Activated naive CD8-positive, alpha-beta T cell (primary cell): ENCODE results near the gene CD109.

Experiments used
- H3K27ac Mint-ChIP-seq: one replicate; pipeline ENCODE4 v1.8.0; 2021; ENCODE audit warnings: mixed read lengths
- H3K27me3 Mint-ChIP-seq: one replicate; pipeline ENCODE4 v1.8.0; 2021; ENCODE audit warnings: mixed read lengths
- H3K36me3 Mint-ChIP-seq: one replicate; pipeline ENCODE4 v1.8.0; 2021; ENCODE audit warnings: mixed read lengths
- H3K4me1 Mint-ChIP-seq: one replicate; pipeline ENCODE4 v1.8.0; 2021; ENCODE audit warnings: low read depth, mixed read lengths
- H3K4me3 Mint-ChIP-seq: one replicate; pipeline ENCODE4 v1.8.0; 2021; ENCODE audit warnings: mild to moderate bottlenecking, mixed read lengths
- H3K9me3 Mint-ChIP-seq: one replicate; pipeline ENCODE4 v1.8.0; 2021; ENCODE audit warnings: low read depth, mixed read lengths

Gene CD109

GRCh38 chr6:73695619-73696421 lies at the start of gene CD109:
Gene CD109 (plus strand): TSS chr6:73696203. CDS start chr6:73696216, 13 bp downstream.
- peak within 1 kb of the TSS; percentile 91 for H3K4me3 Mint-ChIP-seq
- peaks cover 36% of the 10 kb centered on the region for H3K4me1 Mint-ChIP-seq
- H3K27ac Mint-ChIP-seq = peak within 1 kb of the TSS; percentile 97
- H3K27me3 Mint-ChIP-seq = peaks cover 17% of the 10 kb centered on the region
- peaks cover 10% of the 10 kb centered on the region for H3K36me3 Mint-ChIP-seq
- H3K9me3 Mint-ChIP-seq = no peaks in the 10 kb centered on the region

DNA sequence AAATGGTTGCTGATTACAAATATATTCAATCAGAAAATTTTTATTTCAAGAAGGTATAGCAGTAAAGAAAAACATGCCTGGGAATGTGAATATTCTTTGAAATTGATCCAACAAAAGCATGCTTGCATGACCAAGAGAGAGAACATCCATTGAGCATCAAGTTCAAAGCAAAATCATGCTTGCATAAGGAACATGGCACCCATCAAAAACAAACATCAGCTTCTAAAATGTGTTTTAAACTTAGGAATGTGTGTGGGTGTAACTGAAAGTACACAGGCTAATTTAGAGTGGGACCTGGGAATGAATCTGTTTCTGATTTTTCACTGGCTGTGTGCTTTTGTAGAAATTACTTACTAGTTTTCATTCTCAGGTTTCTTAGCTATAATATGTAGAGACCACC lies 47.8 kb upstream of the CD109 start:
- H3K36me3 Mint-ChIP-seq = peaks cover 6% of the 10 kb centered on the region
- no peak overlapping the region for H3K4me3 Mint-ChIP-seq
- no peaks in the 10 kb centered on the region for H3K9me3 Mint-ChIP-seq
- H3K27me3 Mint-ChIP-seq = no peaks in the 10 kb centered on the region
- no peak overlapping the region for H3K27ac Mint-ChIP-seq
- H3K4me1 Mint-ChIP-seq = peaks cover 29% of the 10 kb centered on the region

DNA sequence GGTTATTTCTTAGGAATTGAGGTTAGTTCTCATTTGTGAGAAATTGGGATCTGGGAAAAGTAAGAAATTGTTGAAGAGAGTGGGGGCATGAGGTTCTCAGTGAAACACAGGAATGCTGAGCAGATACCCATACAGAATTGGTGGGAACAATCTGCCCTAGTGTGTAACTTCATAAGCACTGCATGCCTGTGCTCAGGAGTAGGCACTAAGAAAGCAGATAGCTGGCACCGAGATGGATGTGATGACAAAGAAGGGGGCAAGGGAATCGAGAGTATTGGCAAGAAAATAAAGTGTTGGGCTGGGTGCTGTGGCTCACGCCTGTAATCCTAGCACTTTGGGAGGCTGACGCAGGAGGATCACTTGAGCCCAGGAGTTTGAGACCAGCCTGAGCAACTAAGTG lies 46.2 kb upstream of the CD109 start:
- H3K27ac Mint-ChIP-seq = peak overlapping the region; percentile 46
- peaks cover 35% of the 10 kb centered on the region for H3K4me1 Mint-ChIP-seq
- H3K9me3 Mint-ChIP-seq = no peaks in the 10 kb centered on the region
- H3K27me3 Mint-ChIP-seq = no peaks in the 10 kb centered on the region
- H3K36me3 Mint-ChIP-seq = peaks cover 6% of the 10 kb centered on the region
- H3K4me3 Mint-ChIP-seq = no peak overlapping the region

GRCh38 chr6:73652637-73653570 lies 43.1 kb upstream of the CD109 start:
- Mint-ChIP-seq H3K36me3 (peaks cover 8% of the 10 kb centered on the region), H3K4me3 (peak overlapping the region; percentile 97), H3K9me3 (no peaks in the 10 kb centered on the region), H3K27me3 (no peaks in the 10 kb centered on the region), H3K4me1 (peaks cover 35% of the 10 kb centered on the region), H3K27ac (peak overlapping the region; percentile 96)

- H3K4me1 Mint-ChIP-seq = peaks cover 37% of the 10 kb centered on the region
- H3K27ac Mint-ChIP-seq = peak within 1 kb of the TSS; percentile 97
- no peaks in the 10 kb centered on the region for H3K27me3 Mint-ChIP-seq
- H3K36me3 Mint-ChIP-seq = peaks cover 8% of the 10 kb centered on the region
- peak within 1 kb of the TSS; percentile 97 for H3K4me3 Mint-ChIP-seq
- no peaks in the 10 kb centered on the region for H3K9me3 Mint-ChIP-seq
Observed at GRCh38 chr6:73653571-73654424, 42.2 kb upstream of the CD109 start, which contains the start of gene SLC17A5. Gene SLC17A5 (minus strand): TSS chr6:73653992. CDS start chr6:73653886, 106 bp downstream.

DNA sequence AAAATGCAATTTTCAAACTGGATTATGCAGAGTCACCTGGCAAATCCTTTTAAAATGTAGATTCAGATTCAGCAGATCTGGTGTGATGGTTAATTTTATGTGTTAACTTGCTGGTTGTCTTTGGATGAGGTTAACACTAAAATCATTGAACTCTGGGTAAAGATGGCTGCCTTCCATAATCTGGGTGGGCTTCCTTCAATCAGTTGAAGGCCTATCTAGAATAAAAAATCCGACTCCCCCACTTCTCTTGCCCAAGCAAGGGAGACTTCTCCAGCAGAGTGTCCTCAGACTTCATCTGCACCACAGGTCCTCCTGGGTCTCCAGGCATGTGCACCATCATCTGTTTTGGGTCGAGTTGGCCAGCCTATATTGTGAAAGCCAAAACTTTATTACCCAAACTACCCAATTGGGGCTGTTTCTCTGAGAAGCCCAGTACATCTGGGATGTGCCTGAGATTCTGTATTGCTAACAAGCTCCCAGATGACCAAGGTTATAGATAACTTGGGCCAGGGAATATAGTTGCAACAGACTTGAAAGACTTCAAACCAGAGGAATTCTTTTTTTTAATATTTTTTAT lies 40.6 kb upstream of the CD109 start:
- Mint-ChIP-seq H3K36me3 (peaks cover 4% of the 10 kb centered on the region), H3K4me1 (peaks cover 37% of the 10 kb centered on the region), H3K9me3 (no peaks in the 10 kb centered on the region), H3K27me3 (no peaks in the 10 kb centered on the region), H3K27ac (peak overlapping the region; percentile 97), H3K4me3 (peak overlapping the region; percentile 66)

- no peaks in the 10 kb centered on the region for H3K9me3 Mint-ChIP-seq
- H3K27me3 Mint-ChIP-seq = no peaks in the 10 kb centered on the region
- H3K27ac Mint-ChIP-seq = peak overlapping the region; percentile 78
- H3K4me3 Mint-ChIP-seq = no peak overlapping the region
- H3K36me3 Mint-ChIP-seq = peaks cover 2% of the 10 kb centered on the region
- H3K4me1 Mint-ChIP-seq = peaks cover 33% of the 10 kb centered on the region
Observed at GRCh38 chr6:73656531-73657145, 39.4 kb upstream of the CD109 start.

GRCh38 chr6:73657201-73657600 lies 38.8 kb upstream of the CD109 start:
- Mint-ChIP-seq H3K4me1 (peaks cover 30% of the 10 kb centered on the region), H3K27me3 (no peaks in the 10 kb centered on the region), H3K4me3 (no peak overlapping the region), H3K36me3 (peaks cover 2% of the 10 kb centered on the region), H3K27ac (peak overlapping the region; percentile 78), H3K9me3 (no peaks in the 10 kb centered on the region)

DNA sequence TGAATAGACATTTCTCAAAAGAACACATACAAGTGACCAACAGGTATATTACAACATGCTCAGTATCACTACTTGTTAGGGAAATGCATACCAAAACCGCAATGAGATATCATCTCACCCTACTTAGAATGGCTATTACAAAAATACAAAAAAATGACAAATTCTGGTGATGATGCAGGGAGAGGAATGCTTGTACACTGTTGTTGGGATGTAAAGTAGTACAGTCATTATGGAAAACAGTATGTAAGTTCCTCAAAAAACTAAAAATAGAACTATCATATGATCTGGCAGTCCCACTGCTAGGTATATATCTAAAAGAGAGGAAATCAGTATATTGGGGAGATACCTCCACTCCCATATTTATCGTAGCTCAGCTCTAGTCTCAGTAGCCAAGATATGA lies 31.3 kb upstream of the CD109 start:
- Mint-ChIP-seq H3K9me3 (no peaks in the 10 kb centered on the region), H3K27ac (no peak overlapping the region), H3K4me1 (no peaks in the 10 kb centered on the region), H3K4me3 (no peak overlapping the region), H3K36me3 (no peaks in the 10 kb centered on the region), H3K27me3 (peaks cover 3% of the 10 kb centered on the region)

DNA sequence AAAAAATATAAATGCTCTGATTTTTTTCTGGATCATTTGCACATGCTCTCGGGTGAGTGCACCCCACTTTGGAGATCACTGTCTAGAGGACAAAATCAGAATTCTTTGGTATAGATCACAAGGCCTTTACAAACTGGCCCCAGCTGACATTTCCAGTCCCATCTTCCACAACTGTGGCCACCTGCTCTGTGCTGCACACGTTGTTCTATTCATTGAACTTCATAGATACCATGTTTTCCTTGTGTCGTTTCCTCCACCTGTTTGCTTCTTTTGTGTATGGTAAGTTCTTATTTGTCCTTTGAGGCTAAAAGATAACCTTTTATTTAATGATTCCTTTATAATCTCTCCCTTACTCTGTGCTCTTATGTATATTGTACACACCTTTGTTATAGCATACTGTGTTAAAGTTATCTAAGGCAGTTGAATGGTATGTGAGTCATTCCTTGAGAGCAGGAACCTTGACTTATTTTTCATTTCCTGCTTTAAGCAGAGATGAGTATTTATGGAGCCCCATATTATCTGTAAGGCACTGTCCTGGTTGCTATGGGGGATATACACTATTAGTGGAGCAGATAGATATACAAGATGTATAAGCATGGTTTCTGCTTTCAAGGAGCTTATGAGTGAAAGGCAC lies 30.2 kb upstream of the CD109 start:
- Mint-ChIP-seq H3K27ac (no peak overlapping the region), H3K9me3 (no peaks in the 10 kb centered on the region), H3K27me3 (peaks cover 7% of the 10 kb centered on the region), H3K4me3 (no peak overlapping the region), H3K36me3 (no peaks in the 10 kb centered on the region), H3K4me1 (no peaks in the 10 kb centered on the region)

- H3K27ac Mint-ChIP-seq = no peak overlapping the region
- no peaks in the 10 kb centered on the region for H3K9me3 Mint-ChIP-seq
- no peak overlapping the region for H3K4me3 Mint-ChIP-seq
- peaks cover 8% of the 10 kb centered on the region for H3K27me3 Mint-ChIP-seq
- H3K4me1 Mint-ChIP-seq = no peaks in the 10 kb centered on the region
- H3K36me3 Mint-ChIP-seq = no peaks in the 10 kb centered on the region
Observed at GRCh38 chr6:73666393-73666792, 29.6 kb upstream of the CD109 start.

DNA sequence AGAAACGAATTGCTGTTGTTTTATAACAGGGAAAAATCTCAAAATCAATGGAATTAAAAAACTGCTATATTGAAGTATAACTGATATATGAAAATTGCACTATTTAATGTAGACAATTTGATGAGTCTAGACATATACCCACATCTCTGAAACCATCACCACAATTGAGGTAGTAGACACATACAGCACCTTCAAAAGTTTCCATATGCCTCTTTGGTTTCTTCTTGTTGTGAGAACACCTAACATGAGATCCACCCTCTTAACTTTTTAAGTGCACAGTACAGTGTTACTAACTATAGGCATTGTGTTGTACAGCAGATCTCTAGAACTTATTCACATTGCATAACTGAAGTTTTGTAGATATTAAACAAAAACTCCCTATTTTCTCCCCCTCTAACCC lies 28.2 kb upstream of the CD109 start:
- H3K27ac Mint-ChIP-seq = no peak overlapping the region
- H3K36me3 Mint-ChIP-seq = no peaks in the 10 kb centered on the region
- H3K4me3 Mint-ChIP-seq = no peak overlapping the region
- H3K4me1 Mint-ChIP-seq = no peaks in the 10 kb centered on the region
- no peaks in the 10 kb centered on the region for H3K9me3 Mint-ChIP-seq
- H3K27me3 Mint-ChIP-seq = peaks cover 13% of the 10 kb centered on the region

GRCh38 chr6:73669005-73669404 lies 27.0 kb upstream of the CD109 start:
- H3K4me3 Mint-ChIP-seq = no peak overlapping the region
- no peaks in the 10 kb centered on the region for H3K36me3 Mint-ChIP-seq
- no peaks in the 10 kb centered on the region for H3K9me3 Mint-ChIP-seq
- H3K27ac Mint-ChIP-seq = no peak overlapping the region
- H3K27me3 Mint-ChIP-seq = peaks cover 13% of the 10 kb centered on the region
- no peaks in the 10 kb centered on the region for H3K4me1 Mint-ChIP-seq
